ENCODE results near the gene ICAM4. TPM values are rescaled to one million over a fixed set of nuclear protein-coding genes. Genes with fewer than 3 reads are reported as not detected.
A peak's percentile ranks its signal among the peaks of the same experiment; 100 is the strongest.

Gene ICAM4
- total RNA-seq, 1 donor from 2014 or later: not detected

DNA sequence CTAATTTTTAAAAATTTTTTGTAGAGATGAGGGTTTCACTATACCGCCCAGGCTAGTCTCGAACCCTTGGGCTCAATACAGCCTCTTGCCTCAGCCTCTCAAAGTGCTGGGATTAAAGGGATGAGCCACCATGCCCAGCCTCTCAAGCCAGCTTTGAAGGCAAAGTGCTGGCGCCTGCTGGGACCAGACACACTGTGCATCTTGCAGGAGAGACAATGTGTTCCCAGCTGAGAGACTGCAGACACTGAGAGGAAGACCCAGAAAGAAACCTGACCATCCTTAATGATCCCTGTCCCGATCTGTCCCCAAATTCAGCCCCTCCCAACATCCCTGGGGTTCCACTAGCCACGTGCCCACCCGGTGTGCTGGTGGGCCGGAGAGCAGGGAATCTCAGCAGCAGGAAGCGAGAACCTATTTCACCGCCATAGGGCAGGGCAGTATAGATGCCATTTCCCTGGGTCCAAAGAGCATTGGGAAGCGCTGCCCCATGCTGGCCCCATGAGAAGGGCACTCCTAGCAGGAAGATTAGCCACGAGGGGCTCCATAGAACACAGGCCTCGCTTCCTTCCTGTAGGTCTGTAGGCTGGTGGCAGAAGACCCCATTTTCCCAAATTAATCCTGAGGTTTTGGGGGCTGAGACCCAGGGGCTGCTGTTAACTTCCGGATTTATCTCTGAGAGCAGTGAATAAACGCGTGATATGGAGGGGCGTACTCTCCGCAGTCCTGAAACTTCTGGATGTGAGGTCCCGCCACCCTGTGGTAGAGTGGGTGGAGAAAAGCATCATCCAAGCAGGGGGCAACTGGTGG is 45.6 kb downstream of the ICAM4 start:
- Mint-ChIP-seq H3K27ac (ENCODE audit: unreplicated experiment) (peak overlapping the region; percentile 99), H3K27me3 (ENCODE audit: low read depth) (no peaks in the 10 kb centered on the region), H3K9me3 (ENCODE audit: low read depth) (no peaks in the 10 kb centered on the region), H3K4me3 (ENCODE audit: unreplicated experiment) (peak overlapping the region; percentile 94), H3K36me3 (ENCODE audit: low read depth) (peaks cover 6% of the 10 kb centered on the region), H3K4me1 (ENCODE audit: low read depth) (peaks cover 28% of the 10 kb centered on the region)
- TF ChIP-seq, protein P1, sequence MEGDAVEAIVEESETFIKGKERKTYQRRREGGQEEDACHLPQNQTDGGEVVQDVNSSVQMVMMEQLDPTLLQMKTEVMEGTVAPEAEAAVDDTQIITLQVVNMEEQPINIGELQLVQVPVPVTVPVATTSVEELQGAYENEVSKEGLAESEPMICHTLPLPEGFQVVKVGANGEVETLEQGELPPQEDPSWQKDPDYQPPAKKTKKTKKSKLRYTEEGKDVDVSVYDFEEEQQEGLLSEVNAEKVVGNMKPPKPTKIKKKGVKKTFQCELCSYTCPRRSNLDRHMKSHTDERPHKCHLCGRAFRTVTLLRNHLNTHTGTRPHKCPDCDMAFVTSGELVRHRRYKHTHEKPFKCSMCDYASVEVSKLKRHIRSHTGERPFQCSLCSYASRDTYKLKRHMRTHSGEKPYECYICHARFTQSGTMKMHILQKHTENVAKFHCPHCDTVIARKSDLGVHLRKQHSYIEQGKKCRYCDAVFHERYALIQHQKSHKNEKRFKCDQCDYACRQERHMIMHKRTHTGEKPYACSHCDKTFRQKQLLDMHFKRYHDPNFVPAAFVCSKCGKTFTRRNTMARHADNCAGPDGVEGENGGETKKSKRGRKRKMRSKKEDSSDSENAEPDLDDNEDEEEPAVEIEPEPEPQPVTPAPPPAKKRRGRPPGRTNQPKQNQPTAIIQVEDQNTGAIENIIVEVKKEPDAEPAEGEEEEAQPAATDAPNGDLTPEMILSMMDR (IDR thresholded peaks at IDR 0.05): peak; percentile 55
- DNase-seq (ENCODE audit: low spot score): no peak

DNA sequence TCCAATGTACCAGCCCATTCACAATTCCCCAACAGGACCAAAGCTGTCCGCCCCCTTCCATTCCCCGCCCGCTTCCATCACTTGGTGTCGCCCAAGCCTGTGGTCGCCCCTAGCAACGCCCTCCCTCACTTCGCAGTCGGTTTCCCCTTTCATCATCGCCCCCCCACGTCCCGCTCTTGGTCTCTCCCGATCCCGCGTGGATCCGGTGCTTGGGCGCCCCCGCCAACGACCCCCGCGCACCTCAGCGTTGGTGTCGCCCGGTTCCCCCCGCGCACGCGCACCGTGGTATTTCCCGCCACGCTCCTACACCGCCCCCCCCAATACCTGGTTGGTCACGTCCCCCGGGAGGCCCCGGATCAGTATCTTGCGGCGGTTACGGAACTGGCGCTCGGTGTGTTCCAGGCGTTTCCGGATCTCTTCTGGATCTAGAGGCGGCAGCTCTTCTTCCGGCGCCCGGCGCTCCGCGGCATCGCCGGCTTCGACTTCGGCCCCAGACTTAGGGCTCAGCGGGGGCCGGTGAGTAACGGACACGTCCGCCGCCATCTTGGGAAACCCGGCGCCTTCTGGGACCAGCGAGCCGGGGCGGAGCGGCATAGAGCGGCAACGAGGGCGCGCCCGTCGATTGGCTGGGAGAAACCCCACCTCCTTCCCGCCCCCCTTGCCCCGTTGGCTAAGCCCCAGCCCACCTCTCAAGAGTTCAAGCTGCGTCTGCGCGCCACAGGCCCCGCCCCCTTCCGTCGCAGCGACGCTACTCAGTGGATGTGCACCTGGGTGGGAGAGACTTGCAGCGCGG is 46.4 kb downstream of the ICAM4 start, which contains the start of gene RAVER1:
Gene RAVER1, minus strand, starts transcription at position 565 of the 793 bp plus-strand sequence. Its CDS starts 22 bp downstream, at position 543.
- Mint-ChIP-seq H3K27ac (ENCODE audit: unreplicated experiment) (peak within 1 kb of the TSS; percentile 99), H3K36me3 (ENCODE audit: low read depth) (peaks cover 4% of the 10 kb centered on the region), H3K4me1 (ENCODE audit: low read depth) (peaks cover 28% of the 10 kb centered on the region), H3K4me3 (ENCODE audit: unreplicated experiment) (peak within 1 kb of the TSS; percentile 94), H3K27me3 (ENCODE audit: low read depth) (no peaks in the 10 kb centered on the region), H3K9me3 (ENCODE audit: low read depth) (no peaks in the 10 kb centered on the region)
- DNase-seq (ENCODE audit: low spot score): peak; percentile 99
- TF ChIP-seq, protein P1 (IDR thresholded peaks at IDR 0.05): peak; percentile 11

DNA sequence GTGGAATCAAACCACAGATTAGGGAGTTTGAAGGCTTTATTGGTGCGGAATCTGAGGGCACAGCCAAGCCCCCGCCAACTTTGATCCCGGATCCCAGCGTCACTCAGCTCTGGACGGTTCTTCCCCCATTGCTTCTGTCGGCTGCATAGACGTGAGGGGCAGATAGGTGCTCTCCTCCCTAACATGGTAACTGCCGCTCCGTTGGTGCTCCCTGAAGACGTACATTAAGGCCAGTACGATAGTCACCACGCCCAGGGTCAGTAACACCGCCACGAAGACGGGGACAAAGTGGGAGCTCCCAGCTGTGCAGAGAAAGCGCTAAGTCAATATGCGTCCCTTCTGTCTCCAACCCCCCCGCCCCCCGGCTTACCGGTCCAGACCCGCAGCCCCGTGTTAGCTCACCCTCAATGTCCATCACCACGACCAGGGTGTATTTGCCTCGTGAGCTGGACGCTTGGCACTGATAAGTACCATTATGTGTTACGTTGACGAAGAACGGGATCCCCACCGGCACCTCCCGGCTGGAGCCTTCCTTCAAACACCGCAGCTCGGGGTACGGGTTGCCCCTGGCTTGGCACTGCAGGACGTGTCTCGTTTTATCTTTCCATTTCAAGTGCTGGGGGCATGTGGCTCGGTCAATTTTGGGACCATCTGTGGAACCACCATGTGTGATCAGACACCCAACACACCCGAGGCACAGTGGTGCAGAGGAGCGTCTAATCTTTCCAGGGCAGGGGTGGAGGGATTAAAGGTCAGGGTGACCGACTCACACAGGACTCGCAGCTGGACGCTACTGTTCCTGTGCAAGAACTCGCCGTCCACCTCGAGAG is 47.2 kb downstream of the ICAM4 start:
- H3K36me3 Mint-ChIP-seq (ENCODE audit: low read depth): peaks cover 4% of the 10 kb centered on the region
- H3K27ac Mint-ChIP-seq (ENCODE audit: unreplicated experiment): peak overlapping the region; percentile 95
- TF ChIP-seq, protein P1 (IDR thresholded peaks at IDR 0.05): no peak
- H3K27me3 Mint-ChIP-seq (ENCODE audit: low read depth): no peaks in the 10 kb centered on the region
- H3K4me3 Mint-ChIP-seq (ENCODE audit: unreplicated experiment): peak overlapping the region; percentile 94
- H3K9me3 Mint-ChIP-seq (ENCODE audit: low read depth): no peaks in the 10 kb centered on the region
- peaks cover 28% of the 10 kb centered on the region for H3K4me1 Mint-ChIP-seq (ENCODE audit: low read depth)
- no peak for DNase-seq (ENCODE audit: low spot score)

DNA sequence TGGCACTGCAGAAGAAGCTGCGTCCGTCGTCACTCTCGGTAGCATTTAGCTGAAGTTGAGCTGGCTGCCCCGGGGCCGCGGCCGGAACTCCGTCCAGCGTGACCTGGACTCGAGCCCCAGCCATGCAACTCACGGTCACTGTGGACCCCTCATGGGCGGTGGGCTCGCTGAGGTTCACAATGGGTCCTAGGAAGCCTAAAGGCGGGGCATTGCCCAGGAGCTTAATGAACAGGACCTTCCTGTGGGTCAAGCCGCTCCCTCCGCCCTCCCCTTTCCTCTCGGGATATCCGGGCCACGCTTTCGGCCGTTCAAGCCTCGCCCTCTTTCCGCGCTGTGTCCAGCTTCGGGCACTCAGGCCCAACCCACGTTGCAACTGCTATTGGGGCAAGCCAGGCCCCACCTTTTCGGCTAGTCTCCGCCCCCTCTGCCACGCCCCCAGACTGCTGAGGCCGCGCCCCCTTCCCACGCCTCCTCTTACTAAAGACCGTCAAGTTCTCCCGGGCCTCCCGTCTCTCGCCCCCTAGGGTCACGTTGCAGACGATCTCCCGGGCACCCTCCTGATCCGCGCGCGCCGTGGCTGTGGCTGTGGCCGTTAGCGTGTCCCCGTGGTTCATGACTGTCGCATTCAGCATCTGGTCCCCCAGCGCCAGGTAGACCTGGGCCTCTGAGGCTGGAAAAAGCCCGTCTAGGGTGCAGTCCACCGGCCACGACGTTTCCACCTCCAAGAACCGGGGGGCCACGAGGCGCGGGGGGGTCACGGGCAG is 48.0 kb downstream of the ICAM4 start:
- Mint-ChIP-seq H3K4me1 (ENCODE audit: low read depth) (peaks cover 28% of the 10 kb centered on the region), H3K9me3 (ENCODE audit: low read depth) (no peaks in the 10 kb centered on the region), H3K27ac (ENCODE audit: unreplicated experiment) (peak overlapping the region; percentile 95), H3K27me3 (ENCODE audit: low read depth) (no peaks in the 10 kb centered on the region), H3K36me3 (ENCODE audit: low read depth) (peaks cover 3% of the 10 kb centered on the region), H3K4me3 (ENCODE audit: unreplicated experiment) (peak overlapping the region; percentile 94)
- DNase-seq (ENCODE audit: low spot score): no peak
- TF ChIP-seq, protein P1 (IDR thresholded peaks at IDR 0.05): peak; percentile 19

Data from chondrocyte (in vitro differentiated cells).